Forelimb muscle (tissue), 1 donor: ENCODE results near the gene SYCP2L. TPM values are rescaled to one million over a fixed set of nuclear protein-coding genes. Genes with fewer than 3 reads are reported as not detected.
"Not testable (repeated sequence)": the region's sequence is repeated elsewhere in the genome, so short reads cannot be mapped to it uniquely, and the experiment has no call there.

Source experiments
- DNase-seq: peaks from one replicate; pipeline ENCODE4 v3.0.0-alpha.2; 2013; ENCODE audit warnings: low read depth
- polyA plus RNA-seq: library from polyadenylated mRNA; unstranded; fragments of 120-200 nt; gene quantifications from one replicate; pipeline ENCODE4 v1.2.1, GENCODE V29; 2013; ENCODE audit not compliant: insufficient read length

Gene SYCP2L
- polyA plus RNA-seq, 1 donor: 1.3 TPM

DNA sequence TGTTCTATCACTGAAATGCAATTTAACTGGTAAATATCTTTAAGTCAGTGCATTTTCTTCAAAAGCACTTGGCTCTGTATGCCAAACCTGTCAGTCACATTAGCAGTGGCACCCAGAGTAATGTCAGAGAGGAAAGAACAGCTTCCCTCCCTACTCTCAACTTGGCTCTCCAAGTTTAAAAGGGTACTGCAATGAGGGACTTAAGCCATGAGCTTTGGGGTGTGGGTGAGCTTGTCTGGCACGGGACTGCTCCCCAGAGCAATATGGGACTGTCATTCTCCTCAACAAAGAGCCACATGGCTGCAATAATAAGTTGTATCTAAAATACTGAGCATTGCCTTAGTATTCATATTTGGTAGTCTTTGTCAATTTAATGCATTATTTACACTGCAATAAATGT lies 9.0 kb upstream of the SYCP2L start:
- DNase-seq: no peak

- DNase-seq: no peak
Measured at GRCh38 chr6:10880366-10880765, 6.5 kb upstream of the SYCP2L start.

DNA sequence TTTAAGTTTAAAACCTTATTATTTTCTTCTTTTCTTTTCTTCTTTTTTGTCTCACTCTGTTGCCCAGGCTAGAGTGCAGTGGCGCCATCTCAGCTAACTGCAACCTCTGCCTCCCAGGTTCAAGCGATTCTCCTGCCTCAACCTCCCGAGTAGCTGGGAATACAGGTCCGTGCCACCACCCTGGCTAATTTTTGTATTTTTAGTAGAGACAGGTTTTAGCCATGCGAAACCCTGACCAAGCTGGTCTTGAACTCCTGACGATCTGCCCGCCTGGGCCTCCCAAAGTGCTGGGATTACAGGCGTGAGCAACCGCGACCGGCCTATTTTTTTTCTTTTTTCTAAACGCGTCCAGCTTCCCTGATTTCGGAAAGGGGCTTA lies 4.6 kb upstream of the SYCP2L start:
- DNase-seq: not testable (repeated sequence)

DNA sequence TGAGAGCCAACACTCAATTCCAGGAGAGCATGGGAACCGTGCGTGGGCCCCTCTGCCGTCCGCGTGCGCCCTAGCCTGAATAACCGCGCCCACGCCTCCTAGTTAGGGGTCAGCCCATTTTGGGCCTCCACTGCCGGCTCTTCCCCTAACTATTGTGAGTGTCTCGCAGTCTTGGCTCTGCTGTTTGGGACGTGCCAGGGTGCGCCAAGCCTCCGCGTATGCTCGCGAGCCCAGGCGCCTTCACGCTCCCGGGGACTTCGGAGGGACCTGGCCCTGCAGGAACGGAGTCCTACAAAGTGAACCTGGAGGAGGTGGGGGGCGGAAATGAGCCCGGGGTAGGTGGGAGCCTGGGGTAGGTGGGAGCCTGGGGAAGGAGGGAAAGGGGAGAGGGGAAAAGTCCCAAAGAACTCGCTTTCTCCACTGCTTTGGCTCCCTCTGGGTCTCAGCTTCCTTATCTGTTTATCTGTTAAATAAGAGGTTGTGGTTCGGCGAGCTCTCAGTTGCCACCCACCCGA lies 4.1 kb upstream of the SYCP2L start:
- DNase-seq: no peak

GRCh38 chr6:10883312-10884244 lies 3.3 kb upstream of the SYCP2L start:
- no peak for DNase-seq

DNA sequence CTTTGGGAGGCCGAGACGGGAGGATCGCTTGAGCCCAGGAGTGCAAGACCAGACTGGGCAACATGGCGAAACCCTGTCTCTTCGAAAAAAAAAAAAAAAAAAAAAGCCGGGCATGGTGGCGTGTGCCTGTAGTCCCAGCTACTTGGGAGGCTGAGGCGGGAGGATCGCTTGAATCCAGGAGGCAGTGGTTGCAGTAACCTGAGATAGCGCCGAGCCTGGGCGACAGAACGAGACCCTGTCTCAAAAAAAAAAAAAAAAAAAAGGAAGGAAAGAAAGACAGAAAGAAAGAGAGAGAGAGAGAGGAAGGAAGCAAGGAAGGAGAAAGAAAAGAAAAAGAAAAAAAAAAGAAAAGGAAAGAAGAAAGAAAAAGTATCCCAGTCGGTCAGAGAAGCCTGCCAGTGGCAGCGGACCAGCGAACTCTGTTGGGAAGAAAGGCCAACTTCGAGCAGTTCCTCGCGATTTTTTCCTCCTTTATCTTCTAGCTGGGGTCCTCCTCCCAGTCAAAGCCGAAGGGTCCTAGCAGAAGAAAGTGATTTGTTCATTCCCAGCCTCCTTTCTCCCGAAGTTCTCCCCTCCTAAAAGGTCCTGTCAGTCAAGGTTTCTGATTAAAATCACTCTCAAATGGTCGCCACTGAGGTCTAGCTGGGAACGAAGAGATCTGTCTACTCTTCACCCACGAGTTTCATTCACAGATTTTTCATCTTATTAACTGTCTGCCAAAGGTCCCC lies 2.4 kb upstream of the SYCP2L start:
- DNase-seq: no peak

GRCh38 chr6:10886365-10886690 lies 524 bp upstream of the SYCP2L start:
- not testable (repeated sequence) for DNase-seq

DNA sequence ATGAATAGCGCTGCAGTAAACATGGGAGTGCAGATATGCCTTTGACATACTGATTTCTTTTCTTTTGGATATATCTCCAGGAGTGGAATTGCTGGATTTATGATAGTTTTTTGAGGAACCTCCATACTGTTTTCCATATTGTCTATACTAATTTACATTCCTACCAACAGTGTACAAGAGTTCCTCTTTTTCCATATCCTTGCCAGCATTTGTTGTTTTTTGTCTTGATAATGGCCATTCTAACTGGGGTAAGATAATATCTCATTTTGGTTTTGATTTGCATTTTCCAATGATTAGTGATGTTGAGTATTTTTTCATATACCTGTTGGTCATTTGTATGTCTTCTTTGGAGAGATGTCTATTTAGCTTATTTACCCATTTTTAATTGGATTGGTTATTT lies 3.3 kb downstream of the SYCP2L start:
- DNase-seq: no peak

DNA sequence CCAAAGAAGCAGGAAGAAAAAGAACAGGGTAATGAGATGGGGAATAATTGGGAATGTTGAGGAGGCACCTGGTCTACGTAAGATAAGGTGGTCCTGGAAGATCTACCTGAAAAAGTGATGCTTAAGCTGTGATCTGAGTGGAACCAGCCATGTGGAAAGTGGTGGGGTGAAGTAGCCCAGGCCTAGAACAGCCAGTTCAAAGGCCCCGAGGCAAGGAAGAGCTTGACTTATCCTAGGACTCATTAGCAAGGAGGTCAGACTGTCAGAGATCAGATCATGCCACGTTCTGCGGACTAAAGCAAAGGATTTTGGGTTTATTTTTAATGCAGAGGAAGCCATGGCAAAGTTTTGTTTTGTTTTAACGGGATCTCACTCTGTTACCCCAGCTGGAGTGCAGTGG lies 5.1 kb downstream of the SYCP2L start:
- DNase-seq: no peak

DNA sequence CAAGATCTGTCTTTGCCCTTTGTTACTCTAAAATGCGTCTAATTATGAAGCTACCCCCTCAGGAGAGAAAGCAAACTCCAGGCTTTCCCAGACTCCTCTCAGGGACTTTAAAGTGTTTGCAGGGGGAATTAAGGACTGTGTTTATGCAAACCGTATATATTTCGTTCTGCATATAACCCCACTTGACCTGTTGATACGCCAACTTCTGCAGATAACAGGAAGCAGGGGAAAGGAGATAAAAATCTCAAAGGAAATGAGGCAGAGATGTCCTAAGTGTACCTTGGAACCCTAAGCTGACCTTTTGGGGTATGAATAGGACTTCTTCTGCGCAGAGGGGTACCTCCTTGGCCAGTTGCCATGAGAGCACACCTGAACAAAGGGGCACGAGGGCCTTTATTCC lies 8.1 kb downstream of the SYCP2L start:
- no peak for DNase-seq

- no peak for DNase-seq
Measured at GRCh38 chr6:10896691-10897090, 9.8 kb downstream of the SYCP2L start.

DNA sequence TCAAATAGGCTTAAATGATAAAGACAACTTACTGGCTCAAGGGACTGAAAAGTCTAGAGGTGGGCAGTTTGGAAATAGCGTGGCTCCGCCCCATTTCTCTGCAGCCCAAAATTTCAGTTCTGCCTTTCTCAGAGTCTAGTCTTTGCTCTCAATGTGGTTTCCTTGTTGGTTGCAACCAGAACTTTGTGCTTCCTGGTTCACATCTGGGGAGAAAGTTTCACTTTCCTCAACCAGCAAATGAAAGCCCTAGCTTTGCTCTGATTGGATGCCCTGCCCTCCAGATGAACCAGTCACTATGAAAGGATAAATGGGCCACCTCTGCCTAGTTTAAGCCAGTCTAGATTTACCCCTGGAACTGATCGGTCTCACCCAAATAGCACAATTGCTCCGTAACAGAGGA lies 14.9 kb downstream of the SYCP2L start:
- DNase-seq: no peak

GRCh38 chr6:10904015-10904414 lies 17.2 kb downstream of the SYCP2L start:
- no peak for DNase-seq

DNA sequence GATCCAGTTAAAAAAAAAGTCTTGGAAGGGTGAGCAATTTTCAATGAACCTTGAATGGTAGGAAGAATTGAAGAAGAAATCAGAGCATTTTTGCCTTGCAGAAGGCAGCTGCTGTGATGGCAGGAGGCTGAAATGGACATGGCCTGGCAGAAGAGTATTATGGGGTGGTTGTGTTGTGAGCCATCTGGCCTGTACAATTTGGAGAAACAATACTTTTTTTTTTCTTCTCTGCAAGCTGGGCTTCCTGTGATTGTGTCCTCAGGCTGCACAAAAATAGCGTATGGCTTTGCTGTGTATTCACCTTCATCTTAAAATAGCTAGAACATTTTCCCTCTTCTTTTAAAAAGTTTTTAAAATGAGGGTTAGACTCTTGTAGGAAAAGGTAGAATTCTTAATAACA lies 21.4 kb downstream of the SYCP2L start:
- DNase-seq: no peak

GRCh38 chr6:10919520-10919919 lies 32.7 kb downstream of the SYCP2L start:
- DNase-seq: not testable (repeated sequence)

DNA sequence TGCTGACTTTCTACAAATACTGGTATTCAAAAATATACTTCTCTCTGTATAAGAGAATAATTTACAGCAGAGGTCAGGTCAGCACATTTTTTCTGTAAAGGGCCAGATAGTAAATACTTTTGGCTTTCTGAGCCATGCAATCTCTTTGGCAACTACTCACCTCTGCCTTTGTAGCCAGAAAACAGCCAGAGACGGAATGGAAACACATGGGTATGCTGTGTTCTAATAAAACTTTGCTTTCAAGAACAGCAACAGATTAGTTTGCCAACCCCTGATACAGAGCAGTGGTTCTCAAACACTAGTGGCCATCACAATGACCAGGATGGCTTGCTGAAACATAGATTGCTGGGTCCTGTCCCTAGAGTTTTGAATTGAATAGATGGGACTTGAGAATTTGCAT lies 46.3 kb downstream of the SYCP2L start:
- DNase-seq: no peak

DNA sequence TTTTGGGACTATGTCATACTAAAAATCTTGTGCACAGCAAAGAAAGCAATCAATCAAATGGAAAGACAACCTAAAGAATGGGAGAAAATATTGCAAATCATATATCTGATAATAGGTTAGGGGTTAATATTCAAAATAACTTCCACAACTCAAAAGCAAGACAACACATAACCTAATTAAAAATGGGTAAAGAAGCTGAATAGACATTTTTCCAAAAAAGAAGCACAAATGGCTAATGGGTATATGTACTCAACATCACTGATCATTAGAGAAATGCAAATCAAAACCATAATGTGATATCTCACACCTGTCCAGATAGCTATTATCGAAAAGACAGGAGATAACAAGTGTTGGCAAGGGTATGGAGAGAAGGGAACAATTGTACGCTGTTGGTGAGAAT lies 53.0 kb downstream of the SYCP2L start:
- no peak for DNase-seq

DNA sequence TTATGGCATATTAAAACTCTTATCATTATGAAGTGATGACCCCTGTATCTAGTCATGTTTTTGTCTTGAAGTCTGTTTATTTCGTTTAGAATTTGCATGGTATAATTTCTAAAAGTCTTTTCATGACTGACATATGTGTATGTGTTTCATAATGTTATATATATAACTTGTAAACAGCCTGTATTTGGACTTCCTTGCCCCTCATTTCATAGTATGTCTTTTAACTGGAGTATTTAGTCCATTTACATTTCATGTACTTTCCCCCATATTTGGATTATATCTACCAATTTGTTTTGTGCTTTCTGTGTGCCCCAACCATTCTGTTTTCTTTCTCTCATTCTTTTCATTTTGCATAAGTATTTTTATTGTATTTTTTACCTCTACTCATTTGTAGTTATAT lies 59.0 kb downstream of the SYCP2L start:
- DNase-seq: no peak

GRCh38 chr6:10947966-10948365 lies 61.1 kb downstream of the SYCP2L start:
- no peak for DNase-seq

DNA sequence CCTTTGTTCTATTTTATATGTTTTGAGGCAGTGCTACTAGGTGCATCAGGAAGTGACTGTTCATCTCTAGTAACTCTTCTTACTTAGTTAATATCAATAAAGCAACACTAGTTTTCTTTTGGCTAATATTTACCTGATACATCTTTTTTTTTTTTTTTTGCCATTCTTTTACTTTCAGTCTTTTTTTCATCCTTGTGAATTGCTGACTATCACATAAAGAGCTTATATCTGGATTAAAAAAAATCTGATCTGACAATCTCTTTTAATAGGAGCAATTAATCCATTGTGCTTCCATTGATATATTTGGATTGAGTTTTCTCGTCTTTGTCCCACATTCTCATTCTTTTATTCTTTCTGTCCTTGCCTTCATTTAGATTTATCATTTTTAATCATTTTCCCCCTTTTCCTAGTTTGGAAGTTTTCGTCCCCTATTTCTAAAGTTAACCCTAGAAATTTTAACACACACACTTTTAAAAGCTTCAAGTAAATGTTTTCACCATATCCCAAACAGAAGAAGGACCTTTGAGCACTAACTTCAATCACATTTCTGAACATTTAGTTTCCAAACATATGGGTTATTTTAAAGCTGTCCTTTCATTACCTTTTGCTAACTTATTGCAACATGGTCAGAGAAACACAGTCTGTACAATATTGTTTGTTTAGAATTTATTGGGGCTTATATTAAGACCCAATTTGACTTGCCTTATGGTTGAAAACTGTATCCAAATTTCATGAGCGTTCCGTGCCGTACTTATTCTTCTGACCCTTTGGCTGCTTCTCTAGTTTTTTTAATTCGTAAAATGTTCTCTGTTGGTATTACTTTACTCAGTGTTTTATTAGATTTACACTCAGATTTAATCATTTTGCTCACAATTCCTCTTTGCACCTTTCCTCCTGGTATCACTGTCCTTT lies 63.0 kb downstream of the SYCP2L start:
- DNase-seq: no peak

GRCh38 chr6:10951675-10952282 lies 64.9 kb downstream of the SYCP2L start:
- DNase-seq: no peak
